ENCODE results near the gene TRABD2B.

The TRABD2B gene

GRCh38 chr1:47751996-47752451, 245.2 kb downstream of the TRABD2B start:
- no peak for TF ChIP-seq ZFX (IDR thresholded peaks at IDR 0.05)
- TF ChIP-seq, protein P1, sequence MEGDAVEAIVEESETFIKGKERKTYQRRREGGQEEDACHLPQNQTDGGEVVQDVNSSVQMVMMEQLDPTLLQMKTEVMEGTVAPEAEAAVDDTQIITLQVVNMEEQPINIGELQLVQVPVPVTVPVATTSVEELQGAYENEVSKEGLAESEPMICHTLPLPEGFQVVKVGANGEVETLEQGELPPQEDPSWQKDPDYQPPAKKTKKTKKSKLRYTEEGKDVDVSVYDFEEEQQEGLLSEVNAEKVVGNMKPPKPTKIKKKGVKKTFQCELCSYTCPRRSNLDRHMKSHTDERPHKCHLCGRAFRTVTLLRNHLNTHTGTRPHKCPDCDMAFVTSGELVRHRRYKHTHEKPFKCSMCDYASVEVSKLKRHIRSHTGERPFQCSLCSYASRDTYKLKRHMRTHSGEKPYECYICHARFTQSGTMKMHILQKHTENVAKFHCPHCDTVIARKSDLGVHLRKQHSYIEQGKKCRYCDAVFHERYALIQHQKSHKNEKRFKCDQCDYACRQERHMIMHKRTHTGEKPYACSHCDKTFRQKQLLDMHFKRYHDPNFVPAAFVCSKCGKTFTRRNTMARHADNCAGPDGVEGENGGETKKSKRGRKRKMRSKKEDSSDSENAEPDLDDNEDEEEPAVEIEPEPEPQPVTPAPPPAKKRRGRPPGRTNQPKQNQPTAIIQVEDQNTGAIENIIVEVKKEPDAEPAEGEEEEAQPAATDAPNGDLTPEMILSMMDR (conservative IDR thresholded peaks at IDR 0.05) = no peak
- H3K27ac ChIP-seq = no peak overlapping the region

DNA sequence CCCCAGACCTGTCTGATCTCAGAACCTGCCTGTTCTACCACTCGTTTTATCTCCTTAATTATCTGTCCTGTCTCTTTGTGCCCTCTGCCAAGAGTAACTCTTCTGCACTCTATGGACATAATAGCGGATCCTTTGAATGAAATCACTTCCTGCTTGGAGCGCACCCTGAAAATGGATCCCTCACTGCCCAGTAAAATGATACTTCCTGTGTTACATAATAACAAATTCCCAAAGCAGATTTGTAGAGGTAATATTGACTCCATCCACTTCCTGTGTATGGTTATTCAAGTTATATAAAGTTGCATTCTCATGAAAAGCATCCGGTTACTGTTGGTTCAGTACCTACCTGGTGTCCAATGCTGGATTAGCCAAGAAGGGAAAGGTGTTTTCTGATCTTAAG, 246.0 kb downstream of the TRABD2B start:
- TF ChIP-seq ZFX (IDR thresholded peaks at IDR 0.05) = no peak
- TF ChIP-seq, protein P1 (conservative IDR thresholded peaks at IDR 0.05) = no peak
- no peak overlapping the region for H3K27ac ChIP-seq

- no peak overlapping the region for H3K27ac ChIP-seq
- TF ChIP-seq, protein P1 (conservative IDR thresholded peaks at IDR 0.05) = no peak
- no peak for TF ChIP-seq ZFX (IDR thresholded peaks at IDR 0.05)
Observed at GRCh38 chr1:47745715-47746609, 251.2 kb downstream of the TRABD2B start.

DNA sequence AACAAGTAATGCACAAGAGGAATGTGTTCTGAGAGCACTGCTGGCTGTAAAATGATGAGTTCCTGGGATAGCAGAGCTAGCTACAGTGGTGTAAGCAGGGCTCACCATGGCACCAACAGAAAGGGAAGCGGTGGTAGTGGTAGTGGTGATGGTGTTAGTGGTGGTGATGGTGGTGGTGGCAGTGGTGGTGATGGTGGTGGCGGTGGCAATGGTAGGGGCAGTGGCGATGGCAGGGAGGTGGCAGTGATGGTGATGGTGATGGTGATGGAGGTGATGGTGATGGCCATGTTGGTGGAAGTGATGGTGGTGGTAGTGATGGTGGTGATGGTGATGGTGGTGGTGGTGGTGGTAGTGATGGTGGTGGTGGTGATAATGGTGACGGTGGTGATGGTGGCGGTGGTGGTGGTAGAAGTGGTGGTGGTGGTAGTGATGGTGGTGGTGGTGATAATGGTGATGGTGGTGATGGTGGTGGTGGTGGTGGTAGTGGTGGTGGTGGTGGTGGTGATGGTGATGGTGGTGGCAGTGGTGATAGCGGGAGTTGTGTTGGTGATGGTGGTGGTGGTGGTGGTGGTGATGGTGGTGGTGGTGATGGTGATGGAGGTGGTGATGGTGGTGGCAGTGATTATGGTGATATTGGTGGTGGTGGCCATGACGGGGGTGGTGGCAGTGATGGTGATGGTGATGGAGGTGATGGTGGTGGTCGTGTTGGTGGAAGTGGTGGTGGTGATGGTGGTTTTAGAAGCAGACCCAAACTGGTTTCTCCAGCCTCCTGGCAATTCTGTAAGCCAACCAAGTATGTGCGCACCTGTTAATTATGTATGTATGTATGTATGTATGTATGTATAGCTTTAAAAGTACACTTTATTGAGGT, 254.1 kb downstream of the TRABD2B start:
- H3K27ac ChIP-seq = no peak overlapping the region
- TF ChIP-seq ZFX (IDR thresholded peaks at IDR 0.05) = no peak
- TF ChIP-seq, protein P1 (conservative IDR thresholded peaks at IDR 0.05) = no peak

GRCh38 chr1:47738560-47739182, 258.5 kb downstream of the TRABD2B start:
- TF ChIP-seq, protein P1 (conservative IDR thresholded peaks at IDR 0.05) = peak; percentile 88
- TF ChIP-seq ZFX (IDR thresholded peaks at IDR 0.05) = no peak
- H3K27ac ChIP-seq = no peak overlapping the region

GRCh38 chr1:47732489-47732888, 264.7 kb downstream of the TRABD2B start:
- no peak overlapping the region for H3K27ac ChIP-seq
- TF ChIP-seq, protein P1 (conservative IDR thresholded peaks at IDR 0.05) = no peak

All from C4-2B (cell line).